Breast epithelium (tissue), 4 donors: ENCODE data around the gene VPS18. TPM values are rescaled to one million over a fixed set of nuclear protein-coding genes. Genes with fewer than 3 reads are reported as not detected.

Experiments
- DNase-seq, 2 donors: peaks; one replicate each; pipeline ENCODE4 v3.0.0-alpha.2; 2019; ENCODE audit warnings: low spot score in 2 of 2
- H3K27ac ChIP-seq, 2 donors: fragments of 200-600 bp; sonication (generic) in 1 of 2; one replicate each; pipeline ENCODE4 v1.5.1; 2016 to 2019; ENCODE audit warnings: mild to moderate bottlenecking in 1 of 2
- H3K27me3 ChIP-seq, 2 donors: fragments of 200-600 bp; sonication (generic) in 1 of 2; one replicate each; pipeline versions ENCODE4 v1.5.1 to v1.6.0; 2017 to 2019; ENCODE audit warnings: control low read depth in 1 of 2, mild to moderate bottlenecking in 1 of 2
- H3K36me3 ChIP-seq: fragments of 200-600 bp; one replicate; pipeline ENCODE4 v1.5.1; 2019
- H3K4me1 ChIP-seq, 2 donors: fragments of 200-600 bp; sonication (generic); one replicate each; pipeline ENCODE4 v1.5.1; 2016 to 2019; ENCODE audit warnings: control low read depth in 1 of 2
- H3K4me3 ChIP-seq, 3 donors: fragments of 200-600 bp; sonication (generic); 1 replicate in 2 of 3; 2 replicates in 1 of 3; pipeline ENCODE4 v1.5.1; 2016 to 2019; ENCODE audit warnings: mild to moderate bottlenecking in 3 of 3, moderate library complexity in 2 of 3
- H3K9me3 ChIP-seq, 2 donors: fragments of 200-600 bp; sonication (generic) in 1 of 2; one replicate each; pipeline ENCODE4 v1.5.1; 2016 to 2019; ENCODE audit warnings: control low read depth in 1 of 2
- CTCF ChIP-seq, 3 donors: fragments of 450-650 bp; IDR thresholded peaks; one replicate each; pipeline ENCODE4 v1.5.1; 2016 to 2017; ENCODE audit warnings: antibody characterized with exemption in 3 of 3, mild to moderate bottlenecking in 3 of 3, moderate library complexity in 3 of 3
- POLR2A ChIP-seq: fragments of 450-650 bp; IDR thresholded peaks from one replicate; pipeline ENCODE4 v1.6.1; 2016; ENCODE audit warnings: antibody characterized with exemption, mild to moderate bottlenecking, moderate library complexity
- POLR2AphosphoS5 ChIP-seq, 3 donors: sonication (generic); formaldehyde crosslinking; IDR thresholded peaks; one replicate each; pipeline ENCODE4 v1.6.1; 2017; ENCODE audit warnings: antibody characterized with exemption in 3 of 3
- intact Hi-C: fragments of 100-400 bp; cut with DNase I; formaldehyde crosslinking; loops from one replicate; pipeline ENCODE4 v1.15.1; 2023; ENCODE audit warnings: low total_unique reads
- total RNA-seq, 3 donors: library from RNA; depleted of rRNA; stranded (reverse); fragments of >200 nt; gene quantifications; one replicate each; pipeline ENCODE4 v1.1.0, GENCODE V29; 2016

Gene VPS18
- total RNA-seq, 3 donors from 2014 or later = 23.2 to 25.0 (median 23.9) TPM

DNA sequence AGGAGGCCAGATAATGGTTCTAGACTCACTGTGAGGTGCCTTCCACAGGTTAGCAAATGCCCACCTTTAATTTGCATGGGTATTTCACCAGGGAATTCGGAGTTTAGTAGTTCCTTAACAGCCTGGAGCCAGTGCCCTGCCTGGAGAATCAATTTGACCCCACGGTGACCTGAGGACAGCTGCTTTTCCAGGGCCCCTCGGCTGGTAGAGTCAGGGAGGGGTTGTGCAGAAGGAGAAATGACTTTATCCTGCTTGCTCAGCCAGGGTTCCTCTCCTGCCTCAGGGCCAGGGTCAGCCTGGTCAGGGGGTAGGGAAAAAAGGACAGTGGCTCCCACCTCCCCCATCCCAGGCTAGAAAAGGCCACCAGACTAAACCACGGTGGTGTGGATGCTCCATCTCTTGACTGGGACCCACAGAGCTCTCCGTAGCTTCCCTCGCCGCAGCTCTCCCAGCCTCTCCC, 46.8 kb downstream of the VPS18 start:
- peak overlapping the region; percentile 44 to 77 (median 61) for H3K4me3 ChIP-seq
- H3K36me3 ChIP-seq = no peaks in the 10 kb centered on the region
- intact Hi-C loops = no loop called here
- H3K27me3 ChIP-seq = no peaks in the 10 kb centered on the region
- TF ChIP-seq POLR2A (no peak), POLR2AphosphoS5 (IDR thresholded peaks at IDR 0.05) (no peak), CTCF (IDR thresholded peaks at IDR 0.05) (no peak)
- peak overlapping the region; percentile 85 to 89 for H3K27ac ChIP-seq
- no peaks in the 10 kb centered on the region for H3K9me3 ChIP-seq
- peaks cover 11 to 12% of the 10 kb centered on the region in 2 donors for H3K4me1 ChIP-seq
- DNase-seq = no peak

- Histone ChIP-seq H3K27ac (peak overlapping the region; percentile 85 to 89), H3K27me3 (no peaks in the 10 kb centered on the region), H3K4me3 (peak overlapping the region; percentile 44 to 77 (median 61)), H3K4me1 (peaks cover 11 to 12% of the 10 kb centered on the region in 2 donors), H3K36me3 (no peaks in the 10 kb centered on the region), H3K9me3 (no peaks in the 10 kb centered on the region)
- TF ChIP-seq POLR2AphosphoS5 (IDR thresholded peaks at IDR 0.05) (peak in 1 of 3 donors; percentile 73), POLR2A (no peak), CTCF (IDR thresholded peaks at IDR 0.05) (peak in 1 of 3 donors; percentile 92)
- peak; percentile 62 to 66 for DNase-seq
- intact Hi-C loops = no loop called here
Observed at GRCh38 chr15:40941528-40942336, 47.5 kb downstream of the VPS18 start.

DNA sequence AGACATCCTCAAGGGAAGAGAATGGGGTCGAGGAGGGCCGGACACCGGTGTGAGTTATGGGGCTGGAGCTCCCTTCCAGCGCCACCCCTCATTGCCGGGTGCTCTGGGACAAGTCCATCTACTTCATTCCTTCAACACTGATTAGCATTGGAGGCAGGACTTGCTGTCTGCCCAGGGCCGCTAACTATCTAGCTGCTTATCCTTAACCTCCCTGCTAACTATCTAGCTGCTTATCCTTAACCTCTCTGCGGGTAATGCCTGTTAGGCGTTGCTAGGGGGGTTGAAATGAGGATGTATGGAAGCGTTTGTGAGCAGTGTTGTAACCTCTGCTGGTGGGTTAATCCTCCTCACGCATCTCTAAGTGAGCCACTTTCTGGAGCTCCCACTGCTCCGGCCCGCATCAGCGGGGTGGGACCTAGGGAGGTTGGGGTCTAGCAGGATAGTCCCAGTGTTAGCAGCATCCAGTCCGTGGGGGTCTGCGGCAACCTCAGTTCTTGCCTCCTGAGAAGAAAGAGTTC, 48.1 kb downstream of the VPS18 start:
- Histone ChIP-seq H3K27ac (peak overlapping the region; percentile 85 to 89), H3K36me3 (no peaks in the 10 kb centered on the region), H3K9me3 (no peaks in the 10 kb centered on the region), H3K4me3 (peak overlapping the region; percentile 44 to 77 (median 61)), H3K27me3 (no peaks in the 10 kb centered on the region), H3K4me1 (peaks cover 11 to 12% of the 10 kb centered on the region in 2 donors)
- intact Hi-C loops = no loop called here
- TF ChIP-seq POLR2AphosphoS5 (IDR thresholded peaks at IDR 0.05) (no peak), CTCF (IDR thresholded peaks at IDR 0.05) (no peak), POLR2A (no peak)
- DNase-seq = no peak

DNA sequence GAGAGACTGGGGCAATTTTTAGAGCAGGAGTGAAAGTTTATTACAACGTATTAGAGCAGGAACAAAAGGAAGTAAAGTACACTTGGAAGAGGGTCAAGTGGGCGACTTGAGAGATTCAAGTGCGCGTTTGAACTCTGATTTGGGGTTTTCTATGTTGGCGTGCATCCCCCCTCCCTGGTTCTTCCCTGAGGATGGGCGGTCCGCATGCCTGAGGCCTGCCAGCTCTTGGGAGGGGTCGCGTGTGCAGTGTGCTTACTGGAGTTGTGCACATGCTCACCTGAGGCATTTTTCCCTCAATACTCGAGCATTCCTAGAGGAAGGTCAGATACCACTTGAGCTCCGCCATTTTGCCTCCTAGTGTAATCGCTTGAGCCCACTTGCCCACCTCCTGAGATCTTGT, 48.6 kb downstream of the VPS18 start:
- no peak for DNase-seq
- H3K36me3 ChIP-seq = no peaks in the 10 kb centered on the region
- TF ChIP-seq POLR2A (no peak), CTCF (IDR thresholded peaks at IDR 0.05) (no peak), POLR2AphosphoS5 (IDR thresholded peaks at IDR 0.05) (no peak)
- peaks cover 11 to 12% of the 10 kb centered on the region in 2 donors for H3K4me1 ChIP-seq
- H3K9me3 ChIP-seq = no peaks in the 10 kb centered on the region
- no peaks in the 10 kb centered on the region for H3K27me3 ChIP-seq
- no peak overlapping the region for H3K27ac ChIP-seq
- peak overlapping the region in 2 of 3 donors; percentile 61 to 77 for H3K4me3 ChIP-seq
- intact Hi-C loops = no loop called here

DNA sequence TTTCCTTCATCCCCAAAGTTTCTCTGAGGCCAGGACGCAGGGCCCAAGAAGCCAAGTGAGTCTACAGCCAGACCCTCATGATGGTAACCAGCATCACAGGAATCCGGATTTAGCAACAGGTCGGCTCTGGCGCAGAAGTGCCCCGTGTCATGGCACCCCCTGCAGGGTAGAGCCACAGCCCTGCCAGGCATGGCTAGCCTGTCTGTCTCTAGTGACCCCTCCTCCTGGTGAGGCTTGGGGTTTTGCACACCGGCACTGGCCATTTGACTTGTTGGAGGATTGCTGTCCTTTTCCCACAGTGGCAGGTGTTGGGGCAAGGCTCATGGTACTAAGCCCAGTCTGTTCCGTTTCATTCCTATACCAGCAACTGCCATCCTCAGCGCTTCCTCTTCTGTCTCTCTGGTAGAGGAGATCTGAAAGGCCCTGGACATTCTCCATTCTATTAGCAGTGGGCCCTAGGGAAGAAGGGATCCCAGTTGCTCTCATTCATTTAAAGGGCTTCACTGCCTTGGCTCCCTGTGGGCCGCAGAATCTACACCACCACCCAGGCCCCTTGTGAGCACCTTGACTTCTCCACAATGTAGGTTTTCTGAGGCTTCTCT, 49.6 kb downstream of the VPS18 start:
- no peaks in the 10 kb centered on the region for H3K36me3 ChIP-seq
- H3K27me3 ChIP-seq = no peaks in the 10 kb centered on the region
- intact Hi-C loops = no loop called here
- DNase-seq = no peak
- H3K4me3 ChIP-seq = no peak overlapping the region
- H3K27ac ChIP-seq = no peak overlapping the region
- H3K4me1 ChIP-seq = peaks cover 11 to 12% of the 10 kb centered on the region in 2 donors
- H3K9me3 ChIP-seq = no peaks in the 10 kb centered on the region
- no peak for TF ChIP-seq POLR2A
- no peak for TF ChIP-seq CTCF (IDR thresholded peaks at IDR 0.05)
- TF ChIP-seq POLR2AphosphoS5 (IDR thresholded peaks at IDR 0.05) = no peak
